GM21723 (cell line): ENCODE measurements around the gene TXNRD2.
"Not testable (repeated sequence)": the region's sequence is repeated elsewhere in the genome, so short reads cannot be mapped to it uniquely, and the experiment has no call there.

Experiments used
- ATAC-seq: cut with Tn5 transposase; IDR thresholded peaks from one replicate; pipeline ENCODE4 v1.9.1; 2021; ENCODE audit warnings: mild to moderate bottlenecking, moderate library complexity; ENCODE audit not compliant: unreplicated experiment

Gene TXNRD2

GRCh38 chr22:19951346-19951745 is 9.7 kb upstream of the TXNRD2 start:
- no peak for ATAC-seq

DNA sequence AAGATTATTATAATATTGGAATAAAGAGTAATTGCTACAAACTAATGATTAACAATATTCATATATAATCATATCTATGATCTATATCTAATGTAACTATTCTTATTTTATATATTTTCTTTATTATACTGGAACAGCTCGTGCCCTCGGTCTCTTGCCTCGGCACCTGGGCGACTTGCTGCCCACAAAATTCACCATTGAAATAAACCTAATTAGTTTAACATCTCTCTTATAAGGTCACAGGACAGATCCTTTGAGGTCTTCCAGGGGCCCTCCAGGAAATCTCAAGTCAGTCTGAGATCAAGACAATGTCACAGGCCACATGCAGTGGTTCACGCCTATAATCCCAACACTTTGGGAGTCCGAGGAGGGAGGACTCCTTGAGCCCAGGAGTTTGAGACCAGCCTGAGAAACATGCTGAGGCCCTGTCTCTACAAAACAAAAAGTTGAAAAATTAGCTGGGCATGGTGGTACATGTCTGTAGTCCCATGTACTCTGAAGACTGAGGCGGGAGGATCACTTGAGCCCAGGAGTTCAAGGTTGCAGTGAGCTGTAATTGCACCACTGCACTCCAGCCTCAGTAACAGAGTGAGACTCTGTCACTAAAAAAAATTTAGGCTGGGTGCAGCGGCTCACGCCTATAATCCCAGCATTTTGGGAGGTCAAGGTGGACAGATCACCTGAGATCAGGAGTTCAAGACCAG is 6.6 kb upstream of the TXNRD2 start:
- no peak for ATAC-seq

DNA sequence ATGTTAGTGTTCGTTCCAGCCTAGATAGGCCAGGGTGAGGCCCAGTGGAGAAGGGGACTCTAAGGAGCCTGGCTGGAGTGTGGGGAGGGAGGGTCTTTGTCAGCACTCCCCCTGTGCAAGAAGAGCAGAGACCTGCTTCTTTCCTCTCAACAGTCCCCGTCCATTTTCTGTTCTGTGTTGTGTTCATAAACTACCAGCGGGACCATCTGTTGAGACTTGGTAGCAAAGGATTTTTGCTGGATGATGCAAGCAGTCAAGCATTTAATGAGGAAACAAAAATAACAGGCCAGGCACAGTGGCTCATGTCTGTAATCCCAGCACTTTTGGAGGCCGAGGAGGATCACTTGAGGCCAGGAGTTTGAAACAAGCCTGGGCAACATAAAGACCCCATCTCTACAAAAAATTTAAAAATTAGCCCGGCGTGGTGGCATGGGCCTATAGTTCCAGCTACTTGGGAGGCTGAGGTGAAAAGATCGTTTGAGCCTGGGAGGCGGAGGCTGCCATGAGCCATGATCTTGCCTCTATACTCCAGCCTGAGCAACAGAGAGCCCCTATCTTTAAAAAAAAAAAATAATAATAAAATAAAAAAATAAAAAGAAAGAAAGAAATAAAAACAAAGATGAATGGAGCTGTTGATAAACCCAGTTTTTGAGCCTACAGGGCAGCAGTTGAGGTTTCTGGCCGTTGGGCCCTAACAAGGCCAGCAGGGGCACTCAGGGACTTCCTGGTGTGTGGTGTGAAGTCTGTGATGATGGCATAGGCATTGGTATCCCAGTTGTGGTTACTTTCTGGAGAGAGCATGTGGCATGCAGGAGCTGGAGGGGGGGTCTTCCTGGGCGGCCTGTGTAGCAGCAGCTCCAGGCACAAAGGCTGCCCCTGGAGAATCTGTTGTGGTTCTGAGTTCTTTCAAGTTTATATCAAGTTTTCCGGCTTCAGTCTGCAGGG is 1.7 kb upstream of the TXNRD2 start:
- no peak for ATAC-seq

- ATAC-seq, result no peak
These were observed 801 bp upstream of the TXNRD2 start for GRCh38 chr22:19942157-19943081.

DNA sequence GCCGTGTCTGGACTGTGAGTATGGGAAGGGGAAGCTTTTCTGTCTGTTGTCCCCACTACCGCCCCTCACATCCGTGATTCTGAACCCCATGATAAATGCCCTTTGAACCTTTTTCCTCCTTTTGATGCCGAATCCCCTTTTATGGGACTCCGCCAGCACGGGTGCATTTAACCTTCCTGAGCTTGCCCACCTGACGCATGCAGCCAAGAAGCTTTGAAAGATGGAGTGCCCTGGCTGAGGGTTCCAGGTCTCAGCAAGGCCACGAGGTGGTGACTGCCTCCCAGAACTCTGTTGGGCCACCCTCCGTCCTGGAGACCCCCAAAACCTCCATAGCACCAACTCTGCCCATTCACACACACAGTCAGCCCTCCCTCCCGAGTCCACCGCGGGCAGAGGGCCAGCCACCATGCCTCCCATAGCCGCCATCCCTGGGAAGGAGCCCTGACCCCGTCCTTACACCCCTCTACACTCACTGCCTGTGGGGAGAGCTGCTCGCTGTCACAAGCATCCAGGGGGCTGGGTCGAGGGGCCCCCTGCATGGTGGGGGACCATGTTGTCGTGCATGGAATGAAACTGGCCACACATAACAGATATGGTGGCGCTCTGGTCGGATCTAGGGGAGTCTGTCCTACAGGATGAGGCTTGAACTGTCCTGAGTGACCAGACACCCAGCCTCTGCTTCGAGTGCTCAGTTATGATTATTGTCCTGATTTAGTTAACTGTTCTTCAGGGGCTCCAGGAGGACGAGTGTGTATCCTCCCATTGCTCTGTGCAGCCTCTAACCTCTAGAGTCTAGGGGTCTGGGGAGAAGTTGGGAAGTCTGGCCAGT is 868 bp downstream of the TXNRD2 start:
- ATAC-seq, result no peak

- ATAC-seq, result no peak
These were observed 3.8 kb downstream of the TXNRD2 start for GRCh38 chr22:19937616-19938473.

GRCh38 chr22:19936513-19936912 is 5.1 kb downstream of the TXNRD2 start:
- no peak for ATAC-seq

GRCh38 chr22:19935123-19935718 is 6.4 kb downstream of the TXNRD2 start:
- not testable (repeated sequence) for ATAC-seq

DNA sequence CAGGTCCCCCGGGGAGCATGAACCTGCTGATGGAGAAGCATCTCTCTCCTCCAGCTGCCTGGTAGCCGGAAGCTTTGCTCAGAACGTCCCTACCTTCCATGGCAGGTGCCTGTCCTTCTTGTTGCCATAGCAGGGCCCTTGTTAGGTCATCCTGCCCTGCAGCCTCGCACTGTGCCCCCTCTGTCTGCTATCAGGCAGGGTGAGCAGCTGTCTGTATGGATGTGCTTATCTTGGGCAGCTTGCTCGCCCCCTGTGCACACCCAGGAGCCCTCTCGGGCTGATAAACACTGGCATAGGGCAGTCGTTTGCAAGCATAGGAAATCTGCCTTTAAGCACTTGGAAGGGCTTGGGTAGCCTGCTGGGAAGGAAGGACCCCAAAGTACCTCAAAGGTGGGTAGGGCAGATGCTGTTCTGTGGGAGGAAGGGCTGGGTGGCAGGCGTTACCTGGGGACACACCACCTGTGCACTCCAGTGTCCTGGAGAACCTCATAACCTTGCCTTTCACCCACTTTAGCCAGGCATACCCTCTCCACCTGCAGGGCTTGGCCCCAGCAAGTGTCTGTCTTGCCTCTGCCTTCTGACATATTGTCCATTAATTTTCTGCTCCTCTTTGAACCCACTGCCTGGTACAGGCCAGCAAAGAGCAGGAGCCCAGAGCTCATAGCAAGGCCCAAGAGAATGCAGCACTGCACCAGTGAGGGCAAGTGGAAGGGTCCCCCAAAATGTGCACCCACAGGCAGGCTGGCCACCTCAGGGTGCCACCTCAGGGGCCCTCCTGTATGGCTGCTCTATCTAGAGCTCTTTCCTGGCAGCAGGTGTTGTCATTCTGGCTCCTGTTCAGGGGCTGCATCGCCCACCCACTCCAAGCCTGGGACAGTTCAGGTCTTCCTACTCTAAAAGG is 8.0 kb downstream of the TXNRD2 start:
- ATAC-seq, result no peak

DNA sequence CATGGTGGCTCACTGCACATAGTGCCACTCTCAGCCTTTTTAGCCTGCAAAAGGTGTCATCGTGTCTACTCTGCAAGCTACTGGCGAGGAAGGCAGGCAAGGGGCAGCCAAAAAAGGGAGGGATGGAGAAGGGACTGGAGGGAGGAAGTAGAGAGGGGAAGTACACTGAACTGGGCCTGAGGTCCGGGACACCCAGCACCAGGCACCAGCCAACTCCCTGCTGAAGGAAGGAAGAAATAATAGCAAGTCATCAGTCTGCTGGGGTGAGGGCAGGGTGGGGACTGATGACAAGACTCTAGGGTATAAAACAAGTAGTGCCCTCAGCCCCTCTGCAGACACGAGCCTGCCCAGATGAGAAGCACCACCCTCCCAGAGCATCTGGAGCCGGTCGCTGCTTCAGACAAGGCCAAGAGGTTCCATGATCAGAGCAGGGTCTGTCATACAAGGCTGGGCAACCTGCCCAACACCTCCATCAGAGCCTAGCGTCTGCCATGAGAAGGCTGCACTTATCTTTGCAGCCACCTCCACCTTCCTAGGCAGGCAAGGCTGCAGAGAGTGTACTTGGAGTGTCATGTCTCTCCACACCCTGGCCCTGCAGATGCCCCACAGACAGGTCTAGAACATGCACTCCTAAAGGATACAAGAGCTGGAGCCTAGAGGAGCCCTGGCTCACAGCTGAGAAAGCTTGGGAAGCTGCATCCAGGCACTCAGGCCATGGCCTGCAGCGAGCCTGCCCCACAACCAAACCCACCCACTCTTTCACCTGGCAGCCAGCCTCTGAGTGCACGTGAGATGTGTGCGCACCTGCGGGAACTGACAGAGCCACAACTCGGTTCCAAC is 9.0 kb downstream of the TXNRD2 start:
- no peak for ATAC-seq

GRCh38 chr22:19931514-19931913 is 10.1 kb downstream of the TXNRD2 start:
- no peak for ATAC-seq

DNA sequence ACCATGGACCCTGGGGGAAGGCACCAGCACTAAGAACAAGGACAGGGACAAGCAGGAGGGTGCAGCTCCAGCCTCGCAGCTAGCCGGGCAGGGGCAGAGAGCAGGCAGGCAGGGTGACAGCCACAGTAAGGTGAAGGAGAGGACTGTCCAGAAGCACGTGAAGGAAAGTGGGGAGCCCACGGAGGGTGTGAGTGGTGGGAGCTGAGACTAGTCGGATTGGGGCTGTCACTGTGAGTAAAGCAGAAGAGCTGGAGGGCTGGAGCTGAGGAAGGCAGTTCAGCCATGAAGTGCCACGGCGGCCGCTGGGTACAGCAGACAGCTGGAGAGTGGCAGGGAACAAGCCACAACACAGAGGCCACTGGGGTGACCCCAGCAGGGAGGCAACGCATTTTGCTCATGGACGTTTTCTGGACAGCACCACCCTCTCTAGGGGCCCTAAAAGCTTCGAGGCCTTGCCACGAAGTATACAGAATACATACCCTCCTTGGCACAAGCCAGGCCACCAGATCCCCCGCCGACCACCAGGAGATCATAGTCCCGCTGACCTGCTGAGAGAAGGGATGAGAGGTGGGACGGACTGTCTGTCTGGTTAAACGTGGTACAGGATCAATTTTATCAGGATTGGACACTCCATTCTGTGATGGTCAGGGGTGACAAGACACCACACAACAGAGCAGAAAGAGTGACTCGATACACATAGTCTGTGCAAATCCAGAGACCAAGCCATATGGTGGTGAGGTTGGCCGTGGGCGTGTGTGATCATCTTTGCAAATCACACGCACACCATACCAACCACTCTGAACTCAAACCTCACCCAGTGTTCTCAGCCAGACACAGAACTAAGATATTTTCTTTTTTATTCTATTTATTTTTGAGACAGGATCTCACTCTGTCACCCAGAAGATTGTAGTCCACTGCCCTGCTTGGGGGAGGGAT is 10.8 kb downstream of the TXNRD2 start:
- ATAC-seq, result no peak

DNA sequence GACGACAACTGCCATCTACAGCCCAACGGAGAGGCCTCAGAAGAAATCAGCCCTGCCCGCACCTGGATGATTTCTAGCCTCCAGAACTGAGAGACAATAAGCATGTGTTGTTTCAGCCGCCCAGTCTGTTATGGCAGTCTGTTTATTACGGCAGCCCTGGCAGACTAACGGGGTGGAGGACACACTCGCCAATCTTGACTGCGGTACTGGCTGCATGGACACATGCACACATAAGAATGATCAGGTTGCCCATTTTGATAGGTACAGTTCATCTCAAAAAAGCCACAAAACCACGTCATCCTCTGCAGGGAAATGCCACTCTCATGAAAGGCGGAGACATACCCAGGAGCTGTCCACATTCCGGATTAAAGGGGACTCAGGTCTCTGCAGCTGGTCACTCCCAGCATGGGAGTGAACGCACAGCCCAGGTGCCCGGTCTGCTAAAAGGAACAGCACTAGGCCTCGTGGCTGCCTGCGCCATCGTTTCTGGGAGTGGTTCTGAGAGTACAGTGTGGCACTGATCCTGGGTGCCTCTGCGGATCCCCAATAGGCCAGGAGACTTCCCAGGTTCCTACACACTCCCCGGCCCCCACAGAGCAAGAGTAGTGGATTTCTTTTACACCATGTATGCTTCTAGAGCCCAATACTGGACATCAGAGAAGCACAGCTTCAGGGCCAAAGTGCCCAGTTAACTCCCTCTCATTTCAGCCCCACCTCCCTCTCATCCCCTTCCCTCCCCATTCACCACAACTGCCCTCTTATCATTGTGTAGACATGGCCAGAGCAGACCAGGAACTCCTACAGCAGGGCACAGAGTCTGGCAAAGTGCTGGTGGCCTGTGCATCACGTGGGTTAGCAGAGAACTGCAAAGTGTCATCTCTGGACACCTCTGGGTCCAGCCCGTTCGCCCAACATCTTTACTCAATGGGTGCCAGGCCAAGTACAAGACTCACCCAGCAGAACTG is 11.8 kb downstream of the TXNRD2 start:
- ATAC-seq, result no peak

- ATAC-seq, result no peak
These were observed 13.4 kb downstream of the TXNRD2 start for GRCh38 chr22:19928207-19928606.

DNA sequence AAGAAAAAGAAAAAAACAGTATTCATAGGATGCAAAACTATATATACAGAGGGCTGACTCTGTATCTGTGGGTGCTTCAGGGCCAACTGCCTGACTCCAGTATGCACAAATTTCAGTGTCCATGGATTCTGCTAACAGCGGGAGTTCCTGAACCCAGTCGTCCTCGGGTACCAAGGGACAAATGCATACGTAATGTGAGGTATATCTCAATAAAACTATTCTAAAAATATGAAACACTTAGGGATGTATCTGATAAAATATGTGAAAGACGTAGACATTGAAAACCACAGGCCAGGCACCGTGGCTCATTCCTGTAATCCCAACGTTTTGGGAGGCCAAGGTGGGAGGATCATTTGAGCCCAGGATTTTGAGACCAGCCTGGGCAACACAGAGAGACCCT is 13.9 kb downstream of the TXNRD2 start:
- ATAC-seq, result no peak
